Cerebellar cortex (tissue), 1 donor: ENCODE data around the gene ALKBH8.
"Not testable (repeated sequence)": the region's sequence is repeated elsewhere in the genome, so short reads cannot be mapped to it uniquely, and the experiment has no call there.

Source experiments
- DNase-seq: peaks from one replicate; pipeline ENCODE4 v3.0.0-alpha.2; 2015; ENCODE audit warnings: low spot score

Gene ALKBH8, protein sequence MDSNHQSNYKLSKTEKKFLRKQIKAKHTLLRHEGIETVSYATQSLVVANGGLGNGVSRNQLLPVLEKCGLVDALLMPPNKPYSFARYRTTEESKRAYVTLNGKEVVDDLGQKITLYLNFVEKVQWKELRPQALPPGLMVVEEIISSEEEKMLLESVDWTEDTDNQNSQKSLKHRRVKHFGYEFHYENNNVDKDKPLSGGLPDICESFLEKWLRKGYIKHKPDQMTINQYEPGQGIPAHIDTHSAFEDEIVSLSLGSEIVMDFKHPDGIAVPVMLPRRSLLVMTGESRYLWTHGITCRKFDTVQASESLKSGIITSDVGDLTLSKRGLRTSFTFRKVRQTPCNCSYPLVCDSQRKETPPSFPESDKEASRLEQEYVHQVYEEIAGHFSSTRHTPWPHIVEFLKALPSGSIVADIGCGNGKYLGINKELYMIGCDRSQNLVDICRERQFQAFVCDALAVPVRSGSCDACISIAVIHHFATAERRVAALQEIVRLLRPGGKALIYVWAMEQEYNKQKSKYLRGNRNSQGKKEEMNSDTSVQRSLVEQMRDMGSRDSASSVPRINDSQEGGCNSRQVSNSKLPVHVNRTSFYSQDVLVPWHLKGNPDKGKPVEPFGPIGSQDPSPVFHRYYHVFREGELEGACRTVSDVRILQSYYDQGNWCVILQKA

DNA sequence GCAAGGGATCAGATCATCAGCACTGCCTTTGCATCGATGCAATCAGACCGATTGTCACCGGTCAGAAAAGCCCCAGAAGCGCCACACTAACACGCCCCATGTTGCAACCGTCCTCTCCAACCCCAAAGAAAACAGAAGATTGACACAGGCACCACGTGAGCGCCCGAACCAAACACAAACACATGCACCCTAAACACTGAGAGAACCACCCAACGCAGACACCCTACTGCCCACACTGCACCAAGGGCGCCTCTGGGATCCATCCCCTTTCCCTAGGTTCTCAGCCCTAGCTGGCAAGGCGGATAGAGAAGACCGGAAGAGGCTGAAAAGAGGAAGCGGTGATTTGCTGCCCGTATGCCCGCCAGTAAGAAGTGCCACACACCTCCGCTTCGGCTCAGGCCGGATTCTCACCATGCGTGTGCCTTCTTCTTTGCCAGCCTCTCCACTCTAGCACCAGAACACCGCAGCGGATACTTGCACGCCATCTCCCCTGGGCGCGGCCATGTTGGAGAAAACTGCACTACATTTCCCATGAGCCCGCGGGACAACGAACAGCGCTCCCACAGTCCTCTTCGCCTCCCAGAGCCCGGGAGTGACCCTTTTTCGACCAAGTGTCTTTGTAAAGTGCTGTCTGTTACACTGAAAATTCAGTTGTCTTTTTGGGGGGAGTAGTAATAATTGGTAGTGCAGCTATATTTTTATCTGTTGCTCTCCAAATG, at the start of gene ALKBH8:
TSS of gene ALKBH8 (minus strand) at position 517 of the 719 bp plus-strand sequence. CDS start 4,842 bp downstream, outside the sequence.
- peak; percentile 87 for DNase-seq

DNA sequence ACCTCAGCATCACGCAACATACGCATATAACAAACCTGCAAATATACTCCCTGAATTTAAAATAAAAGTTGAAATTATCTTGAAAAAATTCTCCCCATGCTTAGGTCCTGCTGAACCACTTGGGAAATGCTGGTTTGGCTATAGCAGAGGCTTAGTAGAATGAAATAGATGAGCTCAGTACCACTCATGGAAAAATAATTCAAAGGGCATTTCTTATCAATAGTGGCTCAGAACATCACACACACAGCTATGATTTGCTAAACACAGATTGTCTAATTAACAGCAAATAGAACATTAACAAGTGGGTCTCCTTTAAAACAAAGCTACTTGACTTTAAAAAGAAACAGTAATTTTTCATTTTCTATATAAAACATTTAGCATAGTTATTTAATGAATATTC, 46.9 kb upstream of the ALKBH8 start:
- no peak for DNase-seq

DNA sequence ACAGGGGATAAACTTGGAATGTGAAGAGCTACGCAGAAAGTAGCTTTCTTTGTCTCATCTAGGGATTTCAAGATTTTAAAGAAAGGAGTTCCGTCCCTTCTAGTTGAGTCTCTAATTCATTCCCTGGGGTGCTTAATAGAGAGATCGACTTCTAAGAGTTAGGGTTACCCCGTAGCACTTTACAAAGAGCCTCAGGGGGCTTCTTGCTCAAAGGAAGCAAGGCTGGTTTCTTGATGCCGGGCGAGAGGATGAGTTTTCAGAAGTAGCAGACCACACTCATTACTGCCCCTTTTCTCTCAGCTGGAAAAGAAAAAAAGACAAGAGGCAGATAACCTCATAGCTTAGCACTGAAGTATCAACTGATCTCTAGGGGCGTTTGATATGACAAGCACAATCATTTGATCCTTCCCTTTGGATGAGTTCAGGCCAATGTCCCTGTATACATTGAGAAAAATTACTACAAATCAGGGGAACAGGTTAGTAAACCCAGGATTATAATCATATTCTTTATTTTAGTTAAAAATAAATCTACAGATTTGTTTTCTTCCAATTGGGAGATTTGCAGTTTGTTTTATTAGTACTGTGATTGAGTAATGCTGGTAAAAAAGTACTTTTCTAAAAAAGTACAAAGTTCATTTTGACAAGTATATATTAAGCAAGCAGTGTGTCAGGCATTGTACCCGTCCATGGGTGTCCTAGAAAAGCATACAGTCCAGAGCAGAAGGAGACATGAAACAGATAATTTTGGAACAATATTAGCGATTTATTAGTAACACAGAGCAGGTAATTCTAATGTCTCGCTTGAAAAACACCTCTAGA, 44.1 kb upstream of the ALKBH8 start:
- DNase-seq = no peak

DNA sequence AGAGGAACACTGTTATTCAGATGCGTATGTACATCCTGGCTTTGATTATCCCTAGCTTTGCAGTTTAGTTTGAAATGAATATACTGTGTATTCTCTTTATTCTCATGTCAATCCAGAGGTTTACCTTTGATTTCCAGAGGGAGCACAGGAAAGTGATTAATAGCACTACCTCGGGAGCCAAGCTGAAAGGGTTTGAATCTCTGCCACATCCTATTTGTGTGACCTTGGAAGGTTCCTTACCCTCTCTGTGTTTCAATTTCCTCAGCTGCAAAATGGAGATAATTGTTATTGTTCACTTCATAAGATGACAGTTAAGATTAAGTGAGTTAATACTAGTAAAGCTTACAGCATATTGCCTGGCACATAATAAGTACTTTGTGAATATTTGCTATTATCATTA, 43.3 kb upstream of the ALKBH8 start:
- no peak for DNase-seq

DNA sequence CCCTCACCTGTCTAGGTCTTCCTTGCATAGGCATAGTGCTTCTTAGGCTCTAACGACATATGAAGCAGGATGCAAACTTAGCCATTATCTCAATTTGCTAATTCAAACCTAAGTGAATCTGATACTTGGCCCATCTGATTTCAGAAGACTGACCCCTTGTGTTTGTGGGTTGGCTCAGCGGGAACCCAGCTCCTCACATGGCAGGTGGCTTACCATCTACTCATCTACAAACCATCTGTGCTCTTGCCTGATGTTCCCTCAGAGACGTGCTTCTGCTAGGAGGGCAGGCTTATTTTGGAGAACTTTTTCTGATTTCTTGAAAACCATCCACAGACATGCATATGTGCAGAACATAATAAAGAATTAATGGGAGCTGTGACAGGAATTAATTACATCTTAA, 40.6 kb upstream of the ALKBH8 start:
- no peak for DNase-seq

DNA sequence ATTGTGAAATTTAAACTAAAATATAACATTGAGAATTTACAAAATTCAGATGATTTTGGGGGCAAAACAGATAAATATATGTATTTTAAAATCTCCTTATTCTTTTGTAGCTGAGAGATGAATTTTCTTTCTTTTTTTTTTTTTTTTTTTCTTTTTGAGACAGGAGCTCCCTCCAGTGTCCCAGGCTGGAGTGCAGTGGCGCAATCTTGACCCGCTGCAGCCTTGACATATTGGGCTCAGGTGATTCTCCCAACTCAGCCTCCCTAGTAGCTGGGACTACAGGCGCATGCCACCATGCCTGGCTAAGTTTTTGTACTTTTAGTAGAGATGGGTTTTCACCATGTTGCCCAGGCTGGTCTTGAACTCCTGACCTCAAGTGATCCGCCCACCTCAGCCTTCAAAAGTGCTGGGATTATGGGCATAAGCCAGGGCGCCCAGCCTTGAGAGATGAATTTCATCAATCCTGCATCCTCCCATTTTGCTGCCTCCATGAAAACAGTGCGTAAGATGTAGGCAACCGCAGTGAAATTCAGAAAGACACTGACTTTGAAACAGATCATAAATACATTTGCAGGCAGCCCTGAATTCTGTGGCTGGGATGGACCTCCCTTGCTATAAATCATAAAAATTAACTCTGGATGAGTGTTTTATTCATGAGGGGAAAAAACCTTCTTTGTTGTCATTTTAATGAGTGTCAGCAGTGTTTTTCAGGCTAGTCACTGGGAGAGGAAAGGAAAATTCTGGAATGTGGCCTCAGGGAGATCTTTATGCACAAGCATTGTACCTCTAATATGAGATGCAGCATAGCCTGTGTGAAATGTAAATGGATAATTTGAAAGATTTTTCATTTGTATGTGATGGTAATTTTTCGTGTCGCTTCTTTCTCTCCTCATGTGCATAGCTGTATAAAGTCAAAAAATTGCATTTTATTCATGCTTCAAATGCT, 39.8 kb upstream of the ALKBH8 start:
- no peak for DNase-seq

DNA sequence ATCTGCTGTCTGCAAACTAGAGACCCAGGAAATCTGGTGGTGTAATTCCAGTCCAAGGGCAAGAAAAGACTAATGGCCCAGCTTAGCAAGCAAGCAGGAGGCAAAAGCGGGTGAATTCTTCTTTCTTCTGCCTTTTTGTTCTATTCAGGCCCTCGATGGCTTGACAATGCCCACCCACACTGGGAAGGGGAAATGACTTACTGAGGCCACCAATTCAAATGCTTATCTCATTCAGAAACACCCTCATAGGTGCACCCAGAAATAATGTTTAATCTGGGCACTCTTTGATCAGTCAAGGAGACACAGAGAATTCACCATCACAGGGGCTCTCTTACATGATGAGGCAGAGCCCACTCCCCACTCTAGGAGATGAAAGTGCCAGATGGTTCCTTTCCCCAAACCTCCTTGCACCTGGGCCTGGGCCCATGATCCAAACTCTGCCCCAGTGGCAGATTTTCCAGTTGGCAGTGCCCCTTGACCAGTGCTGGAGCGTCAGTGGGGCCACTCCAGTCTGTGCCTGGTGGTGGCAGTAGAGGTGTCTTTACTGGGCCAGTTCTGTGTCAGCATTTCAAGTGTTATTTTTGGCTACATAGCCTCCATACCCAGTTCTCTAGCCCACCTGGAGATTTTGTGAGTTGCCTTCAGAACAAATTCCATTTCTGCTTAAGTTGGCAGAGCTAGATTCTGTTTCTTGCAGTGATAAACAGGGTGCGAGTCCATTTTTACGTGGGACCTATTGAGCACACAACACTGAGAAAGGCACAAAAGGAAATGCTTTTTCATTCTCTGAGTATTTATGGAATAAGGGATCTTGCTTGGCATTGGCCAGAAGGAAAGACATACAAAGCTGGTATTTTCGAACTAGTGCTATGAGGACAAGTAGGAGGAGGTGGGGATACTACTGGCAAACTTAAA, 32.9 kb upstream of the ALKBH8 start:
- peak; percentile 45 for DNase-seq

DNA sequence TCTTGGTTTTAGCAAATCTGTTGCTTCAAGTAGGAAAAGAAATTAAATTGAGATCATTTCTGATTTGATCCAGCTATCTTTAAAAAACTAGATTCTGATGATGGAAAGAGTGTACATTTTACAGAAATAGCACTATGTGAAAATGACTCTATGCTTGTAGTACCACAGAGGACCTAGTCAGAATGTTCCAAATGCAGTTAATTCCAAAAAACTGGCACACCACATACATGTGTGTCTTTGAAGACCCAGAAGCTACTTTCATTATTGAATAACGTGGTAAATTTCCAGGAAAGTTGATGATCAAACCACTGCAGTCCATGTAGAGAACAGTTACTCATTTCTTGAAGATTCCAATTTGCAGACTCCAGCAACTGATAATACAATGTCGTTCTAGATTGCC, 29.2 kb upstream of the ALKBH8 start:
- no peak for DNase-seq

DNA sequence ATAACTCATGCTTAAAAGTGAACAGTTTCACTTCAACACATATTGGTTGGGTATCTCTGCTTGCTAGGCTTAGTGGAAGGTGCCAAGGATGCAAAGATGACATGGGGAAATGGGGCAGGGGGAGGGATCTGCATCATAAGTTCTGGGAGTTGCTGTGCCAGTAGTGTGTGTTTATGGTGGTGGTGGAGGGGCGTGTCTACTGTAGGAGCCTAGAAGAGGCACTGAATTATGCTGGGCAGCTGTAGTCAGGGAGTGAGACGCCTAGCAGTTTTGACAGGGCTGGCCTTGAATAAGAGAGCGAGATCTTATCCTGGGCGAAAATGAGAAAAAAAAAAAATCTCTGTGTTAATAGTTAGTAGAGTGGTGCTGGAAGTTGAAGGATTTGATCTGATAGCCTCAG, 28.4 kb upstream of the ALKBH8 start:
- DNase-seq = peak; percentile 10

DNA sequence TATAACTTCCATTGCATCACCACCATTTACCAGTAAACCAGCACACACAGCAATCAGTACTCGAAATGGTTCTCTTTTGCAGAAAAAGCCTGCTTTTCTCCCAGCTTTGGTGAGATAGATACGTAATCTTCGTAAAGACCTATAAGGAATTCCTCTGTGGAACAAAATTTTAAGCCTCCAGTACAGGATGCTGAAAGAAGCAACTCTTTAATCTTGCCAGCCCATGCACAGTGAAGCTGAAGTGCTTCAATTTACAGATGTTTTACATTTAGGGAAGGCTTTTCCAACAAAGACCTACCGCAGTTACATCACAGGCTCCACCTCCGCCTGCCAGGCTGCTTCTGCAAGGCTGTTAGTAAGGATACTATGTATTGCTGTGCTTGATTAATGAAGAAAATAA, 27.3 kb upstream of the ALKBH8 start:
- peak; percentile 14 for DNase-seq

DNA sequence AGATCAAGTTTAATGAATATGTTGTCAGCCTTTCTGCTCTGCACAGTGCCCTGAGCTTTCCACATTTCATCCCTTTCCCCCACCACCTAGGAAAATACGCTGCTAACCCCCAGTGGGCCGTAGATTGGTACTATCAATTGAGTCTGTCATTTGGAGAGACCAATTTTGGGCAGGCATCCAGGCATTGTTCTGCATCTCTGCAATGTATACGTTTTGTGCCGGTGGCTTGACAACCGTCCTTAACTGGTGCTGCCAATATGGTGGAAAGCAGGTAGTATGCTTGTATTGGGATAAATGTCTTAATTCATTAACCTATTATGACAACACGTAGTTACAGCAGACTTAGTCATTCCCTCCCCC, 26.7 kb upstream of the ALKBH8 start:
- DNase-seq = peak; percentile 21

DNA sequence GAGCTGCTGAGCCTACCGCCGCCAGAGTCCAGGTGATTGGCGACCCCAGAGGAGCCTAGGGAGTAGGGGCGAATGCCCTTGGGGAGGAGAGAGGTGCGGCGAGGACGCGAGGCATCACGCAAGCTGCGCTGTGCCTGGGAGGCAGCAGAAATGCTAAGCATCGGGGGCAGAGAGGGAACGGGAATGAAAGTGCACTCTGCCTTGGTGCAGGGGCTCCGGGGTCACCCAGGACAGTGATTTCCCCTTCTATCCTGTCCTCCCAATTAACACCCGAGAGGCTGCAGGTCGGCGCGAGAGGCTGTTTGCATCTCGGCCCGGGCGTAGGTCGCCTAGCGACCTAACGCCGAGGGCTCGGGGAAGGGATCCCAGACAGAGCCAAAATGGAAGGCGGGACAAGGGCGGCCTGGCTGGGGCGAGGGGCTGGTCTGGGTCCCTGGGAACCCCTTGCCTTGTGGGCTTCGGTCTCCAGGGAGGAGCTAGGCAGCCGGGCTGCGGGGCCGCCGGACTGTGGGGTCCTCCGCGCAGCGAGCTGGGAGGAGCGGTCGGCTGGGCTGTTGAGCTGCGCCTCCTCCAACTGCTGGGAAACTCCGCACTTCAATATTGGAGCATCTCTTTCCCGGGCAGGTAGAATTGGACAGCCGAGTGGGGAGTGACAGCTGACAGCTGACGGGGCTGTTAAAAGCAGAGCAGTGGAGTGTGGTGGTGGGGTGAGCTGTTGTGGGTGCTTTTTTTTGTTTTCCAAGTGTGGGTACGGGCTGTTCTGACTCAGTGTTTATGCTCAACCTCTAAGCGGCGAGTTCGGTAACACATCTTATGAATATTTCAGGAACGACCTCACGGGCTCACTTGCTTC, 26.1 kb upstream of the ALKBH8 start:
- peak; percentile 50 for DNase-seq

DNA sequence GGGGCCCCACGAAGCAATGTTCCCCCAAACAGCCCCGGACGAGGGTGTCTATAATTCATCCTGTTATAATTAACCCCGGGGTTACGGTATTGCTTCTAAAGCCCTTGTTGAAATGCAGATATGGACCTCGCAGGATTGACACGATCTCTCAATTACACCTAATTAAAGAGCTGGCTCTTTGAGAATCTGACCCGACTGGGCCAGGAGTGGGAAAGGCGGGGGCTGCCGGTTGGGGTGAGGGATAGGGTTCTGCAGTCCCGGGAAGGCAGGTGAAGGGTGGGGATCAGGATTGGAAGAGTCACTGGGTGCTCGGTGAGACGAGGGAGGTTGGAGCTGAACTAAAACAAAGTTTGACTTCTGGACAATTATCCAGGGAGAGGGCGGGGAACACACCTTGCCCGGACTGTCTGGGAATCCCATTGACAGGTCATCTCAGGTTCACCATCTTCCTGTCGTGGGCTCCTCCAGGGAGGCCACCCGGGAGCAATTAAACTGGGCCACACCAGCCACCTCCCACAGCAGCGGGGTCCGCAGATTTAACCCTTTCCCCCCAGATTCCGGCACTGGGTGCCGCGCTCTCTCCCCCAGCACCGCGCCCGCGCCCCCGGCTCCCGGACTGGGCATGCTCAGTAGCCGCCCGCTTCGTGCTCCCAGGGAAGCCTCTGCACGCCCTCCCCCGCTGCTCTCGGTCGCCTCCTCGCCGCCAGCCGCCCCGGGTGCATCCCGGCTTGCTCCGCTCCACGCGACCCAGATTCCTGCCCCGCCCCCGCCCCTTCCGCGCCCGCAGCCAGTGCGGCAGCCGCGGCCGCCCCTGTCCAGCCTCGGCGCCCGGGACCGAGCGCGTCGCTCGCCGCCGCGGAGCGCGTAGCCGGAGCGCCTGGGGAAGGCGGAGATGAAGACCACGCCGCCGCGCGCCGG, 25.2 kb upstream of the ALKBH8 start, which contains the start of gene ELMOD1:
TSS of gene ELMOD1 (plus strand) at position 688 of the 918 bp plus-strand sequence. CDS start 27,043 bp downstream, outside the sequence.
- DNase-seq = peak; percentile 34

DNA sequence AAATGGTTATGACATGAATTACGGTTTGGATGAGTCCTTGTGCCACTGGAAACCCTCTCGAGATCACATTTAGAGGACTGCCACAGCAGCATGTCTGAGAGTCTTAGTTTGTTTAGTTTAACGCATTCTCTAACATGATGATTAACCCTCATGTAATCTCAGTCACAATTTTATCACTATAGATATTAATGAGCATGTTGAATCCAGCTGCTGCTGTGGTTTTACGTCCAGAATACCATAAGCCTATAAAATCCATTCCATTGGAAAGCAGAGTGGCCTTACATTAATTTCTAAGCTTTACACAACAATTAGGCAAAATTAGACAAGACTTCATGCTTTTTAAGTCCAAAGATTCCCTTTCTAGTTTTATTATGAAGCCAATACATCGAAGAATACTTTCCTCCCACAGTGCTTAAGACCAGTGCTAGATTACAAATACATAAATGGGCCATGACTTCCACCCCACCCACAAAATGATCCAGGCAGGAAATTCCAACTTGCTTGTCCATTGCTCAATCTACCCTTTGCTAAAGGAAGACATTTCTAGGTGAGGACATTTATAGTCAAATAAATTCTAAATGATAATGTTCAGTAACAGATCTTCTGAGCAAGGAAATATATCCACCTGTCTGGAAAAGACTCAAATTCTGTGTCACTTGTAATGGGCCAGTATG, 21.9 kb upstream of the ALKBH8 start:
- no peak for DNase-seq

DNA sequence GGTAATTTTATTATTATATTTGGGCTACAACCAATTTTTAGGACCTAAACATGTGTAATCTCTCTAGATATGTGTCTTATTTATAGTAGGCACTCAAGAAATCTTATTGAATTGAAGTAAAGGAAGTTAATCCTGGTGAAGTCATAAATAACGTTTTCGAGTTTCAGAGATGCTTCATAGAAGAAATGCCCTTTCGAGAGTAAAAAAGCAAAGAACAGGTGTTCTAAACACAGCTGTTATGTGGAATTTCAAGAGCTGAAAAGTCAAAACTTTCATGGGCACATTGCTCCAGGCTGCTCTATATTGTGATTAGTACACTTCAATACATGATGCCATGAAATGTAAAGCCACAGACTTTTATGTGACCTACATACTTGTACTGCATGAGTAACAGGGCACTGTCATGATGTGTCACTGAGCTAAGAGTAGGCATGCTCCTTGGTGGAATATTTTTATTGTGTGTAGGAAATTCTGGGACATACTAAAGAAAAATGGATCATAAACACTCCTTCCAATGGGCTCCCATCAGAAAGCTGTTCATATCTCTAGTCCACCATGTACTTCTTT, 18.2 kb upstream of the ALKBH8 start:
- no peak for DNase-seq

DNA sequence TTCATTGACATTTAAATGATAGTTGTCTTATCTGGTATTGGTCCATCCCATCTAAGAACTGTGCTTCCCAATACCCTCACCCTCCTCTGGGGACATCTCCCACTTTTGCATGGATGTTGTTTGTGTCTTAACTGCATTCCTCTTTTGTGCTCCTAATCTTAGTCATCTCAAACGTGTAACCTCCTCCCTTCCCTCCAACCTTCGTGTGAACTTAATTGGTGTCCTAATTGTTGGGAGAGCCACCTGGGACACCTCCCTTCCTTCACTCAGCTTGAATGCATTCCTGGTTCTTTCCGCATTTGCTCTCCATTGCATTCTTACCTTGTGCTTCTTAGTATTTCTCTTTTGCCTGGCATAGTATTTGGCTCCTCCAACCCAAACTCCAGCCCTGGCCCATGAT, 15.6 kb upstream of the ALKBH8 start:
- no peak for DNase-seq

DNA sequence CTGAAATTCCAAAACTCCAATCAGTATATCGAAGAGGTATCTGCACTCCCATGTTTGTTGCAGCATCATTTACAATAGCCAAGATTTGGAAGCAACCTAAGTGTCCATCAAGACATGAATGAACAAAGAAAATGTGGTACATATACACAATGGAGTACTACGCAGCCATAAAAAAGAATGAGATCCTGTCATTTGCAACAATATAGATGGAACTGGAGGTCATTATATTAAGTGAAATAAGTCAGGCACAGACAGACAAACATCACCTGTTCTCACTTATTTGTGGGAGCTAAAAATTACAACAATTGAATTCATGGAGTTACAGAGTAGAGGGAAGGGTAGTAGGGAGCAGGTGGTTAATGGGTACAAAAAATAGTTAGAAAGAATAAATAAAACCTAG, 13.6 kb upstream of the ALKBH8 start:
- not testable (repeated sequence) for DNase-seq
